HG03280 (cell line): Measurements from ENCODE around the gene F8.

Source experiments
- ATAC-seq: cut with Tn5 transposase; IDR thresholded peaks from one replicate; pipeline ENCODE4 v1.9.1; 2021; ENCODE audit warnings: mild to moderate bottlenecking, moderate library complexity; ENCODE audit not compliant: unreplicated experiment

Gene F8

DNA sequence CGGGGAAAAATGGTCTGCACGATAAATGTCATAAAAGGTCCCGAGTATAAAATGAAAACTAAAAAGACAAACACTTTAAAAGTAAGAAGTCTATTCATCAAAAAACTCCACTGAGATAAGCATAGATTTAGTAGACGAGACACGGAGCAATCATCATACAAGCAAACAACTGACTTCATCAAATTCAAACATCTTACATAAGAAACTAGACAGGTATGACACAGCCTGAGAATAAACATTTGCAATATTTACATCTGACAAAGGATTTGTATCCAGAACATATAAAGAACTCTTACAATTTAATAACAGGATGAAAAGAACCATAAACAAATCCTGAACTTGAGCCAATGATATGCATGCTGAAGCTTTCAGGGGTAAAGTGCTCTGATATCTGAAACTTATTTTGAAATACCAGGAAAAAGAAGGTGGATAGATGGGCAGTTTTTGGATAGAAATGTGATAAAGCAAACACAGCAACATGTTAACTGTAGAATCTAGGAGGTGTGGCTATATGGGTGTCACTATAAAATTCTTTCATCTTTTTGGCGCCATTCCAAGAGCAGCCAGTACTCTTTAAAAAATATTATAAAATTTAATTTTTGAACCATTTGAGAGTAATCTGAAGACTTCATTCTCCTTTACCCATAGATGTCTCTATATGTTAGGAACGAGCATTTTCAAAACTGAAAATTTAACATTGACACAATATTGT, 229.3 kb downstream of the F8 start:
- no peak for ATAC-seq

- ATAC-seq = no peak
Measured at GRCh38 chrX:154791939-154792338, 230.6 kb downstream of the F8 start.

- no peak for ATAC-seq
Measured at GRCh38 chrX:154791467-154791866, 231.1 kb downstream of the F8 start.
